CD4-positive, CD25-positive, alpha-beta regulatory T cell (primary cell): ENCODE measurements around the gene WARS2. TPM values are rescaled to one million over a fixed set of nuclear protein-coding genes. Genes with fewer than 3 reads are reported as not detected.
"Not testable (repeated sequence)": the region's sequence is repeated elsewhere in the genome, so short reads cannot be mapped to it uniquely, and the experiment has no call there.

Experiments used
- ATAC-seq, 2 donors: fragments of 150-1000 bp; cut with Tn5 transposase; one replicate each; pipeline ENCODE4 v1.10.0; 2021; ENCODE audit warnings: low read depth in 2 of 2, moderate number of reproducible peaks in 2 of 2, moderate library complexity in 1 of 2
- DNase-seq, 3 donors: peaks; one replicate each; pipeline versions ENCODE4 v3.0.0 to v3.0.0-alpha.2; 2012 to 2022; ENCODE audit warnings: mixed read lengths in 1 of 3
- H3K27ac ChIP-seq: one replicate; pipeline ENCODE4 v1.7.0; 2013; ENCODE audit warnings: mild to moderate bottlenecking, low read length; ENCODE audit not compliant: insufficient read depth, poor library complexity, severe bottlenecking
- H3K27me3 ChIP-seq: one replicate; pipeline ENCODE4 v1.7.0; 2013; ENCODE audit warnings: low read length; ENCODE audit not compliant: control insufficient read depth, insufficient read depth
- H3K36me3 ChIP-seq: one replicate; pipeline ENCODE4 v1.7.0; 2013; ENCODE audit warnings: mild to moderate bottlenecking, low read length, moderate library complexity; ENCODE audit not compliant: control insufficient read depth, insufficient read depth
- H3K4me1 ChIP-seq: 2 replicates; pipeline ENCODE4 v1.7.0; 2013; ENCODE audit warnings: mild to moderate bottlenecking, low read length; ENCODE audit not compliant: insufficient read depth, control insufficient read depth, poor library complexity, severe bottlenecking
- H3K4me3 ChIP-seq: one replicate; pipeline ENCODE4 v1.7.0; 2013; ENCODE audit warnings: low read depth, mild to moderate bottlenecking, low read length, moderate library complexity
- H3K9me3 ChIP-seq, 2 experiments: 1 replicate in 1 of 2; 2 replicates in 1 of 2; pipeline ENCODE4 v1.7.0; 2013; ENCODE audit warnings: low read length in 2 of 2, mild to moderate bottlenecking in 1 of 2, moderate library complexity in 1 of 2; ENCODE audit not compliant: control insufficient read depth in 2 of 2
- H3K27ac Mint-ChIP-seq, 3 donors: one replicate each; pipeline ENCODE4 v1.8.0; 2020 to 2022; ENCODE audit warnings: mild to moderate bottlenecking in 3 of 3, mixed read lengths in 3 of 3, moderate library complexity in 2 of 3
- H3K27me3 Mint-ChIP-seq: one replicate; pipeline ENCODE4 v1.8.0; 2022; ENCODE audit warnings: mild to moderate bottlenecking, mixed read lengths
- H3K36me3 Mint-ChIP-seq: one replicate; pipeline ENCODE4 v1.8.0; 2020; ENCODE audit warnings: mixed read lengths
- H3K4me1 Mint-ChIP-seq, 4 donors: one replicate each; pipeline ENCODE4 v1.8.0; 2020 to 2022; ENCODE audit warnings: mixed read lengths in 4 of 4, mild to moderate bottlenecking in 1 of 4
- H3K4me3 Mint-ChIP-seq, 4 donors: one replicate each; pipeline ENCODE4 v1.8.0; 2020 to 2022; ENCODE audit warnings: mild to moderate bottlenecking in 4 of 4, mixed read lengths in 4 of 4, moderate library complexity in 3 of 4
- H3K9me3 Mint-ChIP-seq, 7 donors: one replicate each; pipeline ENCODE4 v1.8.0; 2020 to 2022; ENCODE audit warnings: mixed read lengths in 7 of 7, mild to moderate bottlenecking in 3 of 7, moderate library complexity in 2 of 7
- polyA plus RNA-seq, 4 donors: library from polyadenylated mRNA; unstranded; fragments of 300-500 nt; fragmentation: Illumina TruSeq; gene quantifications; one replicate each; pipeline ENCODE4 v1.2.3, GENCODE V29; 2021
- total RNA-seq: library from RNA; stranded (reverse); gene quantifications from one replicate; pipeline ENCODE4 v1.2.3, GENCODE V29; 2022

WARS2 gene
- total and polyA plus RNA-seq, 5 donors from 2014 or later, result 13.9 to 23.0 (median 16.9) TPM

DNA sequence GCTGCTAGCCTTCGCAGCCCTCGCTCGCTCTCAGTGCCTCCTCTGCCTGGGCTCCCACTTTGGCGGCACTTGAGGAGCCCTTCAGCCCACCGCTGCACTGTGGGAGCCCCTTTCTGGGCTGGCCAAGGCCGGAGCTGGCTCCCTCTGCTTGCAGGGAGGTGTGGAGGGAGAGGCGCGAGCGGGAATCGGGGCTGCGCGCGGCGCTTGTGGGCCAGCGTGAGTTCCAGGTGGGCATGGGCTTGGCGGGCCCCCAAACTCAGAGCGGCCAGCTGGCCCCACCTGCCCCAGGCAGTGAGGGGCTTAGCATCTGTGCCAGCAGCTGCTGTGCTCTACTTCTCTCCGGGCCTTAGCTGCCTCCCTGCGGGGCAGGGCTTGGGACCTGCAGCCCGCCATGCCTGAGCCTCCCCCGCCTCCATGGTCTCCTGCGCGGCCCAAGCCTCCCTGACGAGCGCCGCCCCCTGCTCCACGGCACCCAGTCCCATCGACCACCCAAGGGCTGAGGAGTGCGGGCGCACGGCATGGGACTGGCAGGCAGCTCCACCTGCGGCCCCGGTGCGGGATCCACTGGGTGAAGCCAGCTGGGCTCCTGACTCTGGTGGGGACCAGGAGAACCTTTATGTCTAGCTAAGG, 31.0 kb upstream of the WARS2 start:
- not testable (repeated sequence) for H3K9me3 ChIP-seq, ATAC-seq, H3K4me1 ChIP-seq, DNase-seq, H3K27me3 Mint-ChIP-seq, H3K4me1 Mint-ChIP-seq, H3K4me3 Mint-ChIP-seq, H3K9me3 Mint-ChIP-seq, H3K27me3 ChIP-seq, H3K4me3 ChIP-seq, H3K27ac ChIP-seq, H3K27ac Mint-ChIP-seq, H3K36me3 ChIP-seq
- peaks cover 63% of the 10 kb centered on the region for H3K36me3 Mint-ChIP-seq

DNA sequence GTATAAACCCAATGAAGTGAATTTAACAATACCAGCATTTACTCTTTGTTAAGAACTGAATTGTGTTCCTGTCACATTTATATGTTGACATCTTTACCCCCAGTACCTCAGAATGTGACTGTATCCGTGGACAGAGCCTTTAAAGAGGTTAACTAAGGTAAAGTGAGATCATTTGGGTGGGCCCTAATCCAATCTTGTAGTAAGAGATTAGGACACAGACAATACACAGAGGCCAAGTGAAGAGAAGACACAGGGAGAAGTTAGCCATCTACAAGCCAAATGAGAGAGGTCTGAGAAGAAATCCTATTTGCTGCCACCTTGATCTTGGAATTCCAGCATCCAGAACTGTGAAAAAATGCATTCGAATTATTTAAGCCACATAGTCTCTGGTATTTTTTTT, 22.9 kb upstream of the WARS2 start:
- Histone ChIP-seq H3K27me3 (no peaks in the 10 kb centered on the region), H3K36me3 (peaks cover 24% of the 10 kb centered on the region), H3K27ac (no peak overlapping the region), H3K9me3 (no peaks in the 10 kb centered on the region), H3K4me1 (no peaks in the 10 kb centered on the region), H3K4me3 (no peak overlapping the region)
- no peak for ATAC-seq
- Mint-ChIP-seq H3K4me3 (no peak overlapping the region), H3K4me1 (peaks cover 0 to 11% (median 2%) of the 10 kb centered on the region in 4 donors), H3K27ac (no peak overlapping the region), H3K36me3 (peaks cover 65% of the 10 kb centered on the region), H3K27me3 (no peaks in the 10 kb centered on the region), H3K9me3 (no peaks in the 10 kb centered on the region)
- no peak for DNase-seq

DNA sequence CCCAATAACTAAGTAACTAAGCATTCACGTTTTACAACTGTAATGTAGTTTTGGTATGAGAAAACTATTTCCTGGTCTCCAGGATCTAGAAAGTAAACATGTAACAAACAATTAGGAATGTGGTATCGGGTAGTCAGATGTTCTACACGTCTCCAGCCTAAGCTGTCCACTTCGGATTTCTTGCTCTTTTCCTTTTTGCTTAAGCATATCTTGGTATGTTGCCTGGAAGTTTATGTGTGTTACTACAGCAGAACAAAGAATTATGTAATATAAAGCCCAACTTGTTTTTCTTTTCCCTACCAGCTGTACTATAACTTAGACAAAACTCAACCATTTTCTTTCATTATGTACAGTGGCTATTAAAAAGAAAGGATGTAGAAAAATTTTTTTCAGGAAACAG, 20.4 kb upstream of the WARS2 start:
- Mint-ChIP-seq H3K4me1 (peaks cover 0 to 14% (median 7%) of the 10 kb centered on the region in 4 donors), H3K9me3 (peaks cover 0 to 2% (median 0%) of the 10 kb centered on the region in 7 donors), H3K27me3 (no peaks in the 10 kb centered on the region), H3K27ac (no peak overlapping the region), H3K4me3 (no peak overlapping the region), H3K36me3 (peaks cover 67% of the 10 kb centered on the region)
- no peak overlapping the region for H3K4me3 ChIP-seq
- DNase-seq (no peak), ATAC-seq (no peak)
- no peaks in the 10 kb centered on the region for H3K9me3 ChIP-seq
- no peak overlapping the region for H3K27ac ChIP-seq
- peaks cover 32% of the 10 kb centered on the region for H3K36me3 ChIP-seq
- no peaks in the 10 kb centered on the region for H3K4me1 ChIP-seq
- H3K27me3 ChIP-seq, result no peaks in the 10 kb centered on the region

DNA sequence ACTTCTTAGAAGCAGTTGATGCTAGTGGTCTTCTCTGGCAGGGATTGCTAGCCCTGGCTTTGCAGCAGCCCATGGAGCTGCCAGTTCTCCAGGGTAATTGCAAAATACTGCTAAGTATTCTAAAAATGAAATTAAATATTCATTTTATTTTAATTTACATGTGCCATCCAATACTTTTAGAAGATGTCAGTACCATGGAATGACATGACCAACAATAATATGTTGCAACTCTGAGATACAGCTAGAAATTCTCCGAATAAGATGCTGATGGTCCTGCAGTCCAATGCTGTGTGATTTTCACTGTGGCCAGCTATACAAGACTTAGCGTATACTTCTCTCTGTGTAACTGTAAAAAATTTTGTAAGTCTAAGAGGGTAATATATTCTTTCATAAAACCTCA, 20.0 kb upstream of the WARS2 start:
- Histone ChIP-seq H3K27ac (no peak overlapping the region), H3K4me3 (no peak overlapping the region), H3K4me1 (no peaks in the 10 kb centered on the region), H3K36me3 (peaks cover 32% of the 10 kb centered on the region), H3K27me3 (no peaks in the 10 kb centered on the region), H3K9me3 (no peaks in the 10 kb centered on the region)
- H3K36me3 Mint-ChIP-seq, result peaks cover 71% of the 10 kb centered on the region
- DNase-seq (no peak), ATAC-seq (no peak)
- peaks cover 0 to 18% (median 8%) of the 10 kb centered on the region in 4 donors for H3K4me1 Mint-ChIP-seq
- no peak overlapping the region for H3K27ac Mint-ChIP-seq
- no peak overlapping the region for H3K4me3 Mint-ChIP-seq
- no peaks in the 10 kb centered on the region for H3K27me3 Mint-ChIP-seq
- H3K9me3 Mint-ChIP-seq, result peaks cover 0 to 4% (median 0%) of the 10 kb centered on the region in 7 donors

DNA sequence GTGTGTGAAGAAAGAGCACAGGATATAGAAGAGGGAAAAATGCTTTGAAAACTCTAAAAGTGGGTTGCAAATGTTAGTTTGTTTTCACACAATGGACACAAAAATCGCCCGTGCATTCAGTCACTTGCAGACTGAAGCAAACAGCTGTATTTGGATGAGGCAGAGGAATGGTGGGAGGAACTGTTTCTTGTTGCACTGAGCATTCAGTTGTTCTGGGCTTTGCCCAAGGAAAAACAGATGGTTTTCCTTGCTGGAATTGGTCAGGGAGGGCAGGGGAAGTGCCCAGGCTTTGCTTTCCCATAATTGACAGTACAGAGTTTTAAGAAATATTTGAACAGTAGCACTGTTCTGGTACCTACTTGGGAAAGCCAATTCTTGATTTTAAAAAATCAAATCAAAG, 19.5 kb upstream of the WARS2 start:
- no peak for DNase-seq
- Histone ChIP-seq H3K4me3 (no peak overlapping the region), H3K36me3 (peaks cover 32% of the 10 kb centered on the region), H3K9me3 (no peaks in the 10 kb centered on the region), H3K27ac (no peak overlapping the region), H3K27me3 (no peaks in the 10 kb centered on the region), H3K4me1 (no peaks in the 10 kb centered on the region)
- no peak overlapping the region for H3K27ac Mint-ChIP-seq
- peaks cover 72% of the 10 kb centered on the region for H3K36me3 Mint-ChIP-seq
- H3K4me3 Mint-ChIP-seq, result no peak overlapping the region
- H3K9me3 Mint-ChIP-seq, result peaks cover 0 to 4% (median 0%) of the 10 kb centered on the region in 7 donors
- no peak for ATAC-seq
- H3K4me1 Mint-ChIP-seq, result peaks cover 0 to 21% (median 9%) of the 10 kb centered on the region in 4 donors
- H3K27me3 Mint-ChIP-seq, result no peaks in the 10 kb centered on the region

DNA sequence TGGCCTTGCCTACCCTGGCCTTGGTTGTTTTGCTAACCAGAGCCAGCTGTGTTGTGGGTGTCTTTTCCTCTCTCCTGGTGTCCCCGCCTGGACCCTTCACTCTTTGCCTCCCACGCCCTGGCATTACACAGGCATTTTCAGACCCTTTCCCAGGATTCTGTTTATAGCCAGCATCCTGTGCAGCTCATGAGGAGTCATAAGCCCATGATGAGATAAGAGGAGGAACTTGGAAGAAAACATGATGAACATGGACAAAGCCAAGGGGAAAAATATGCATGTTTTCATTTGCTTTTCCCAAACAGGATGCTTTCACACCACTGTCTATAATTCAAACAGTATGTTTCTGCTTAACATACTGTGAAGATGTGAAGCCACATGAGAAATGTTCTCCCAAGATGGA, 18.7 kb upstream of the WARS2 start:
- Mint-ChIP-seq H3K4me1 (peaks cover 0 to 25% (median 11%) of the 10 kb centered on the region in 4 donors), H3K27ac (peak overlapping the region in 1 of 3 donors; percentile 14), H3K4me3 (no peak overlapping the region), H3K9me3 (peaks cover 0 to 4% (median 0%) of the 10 kb centered on the region in 7 donors), H3K27me3 (no peaks in the 10 kb centered on the region), H3K36me3 (peaks cover 75% of the 10 kb centered on the region)
- Histone ChIP-seq H3K4me1 (no peaks in the 10 kb centered on the region), H3K36me3 (peaks cover 32% of the 10 kb centered on the region), H3K4me3 (no peak overlapping the region), H3K9me3 (no peaks in the 10 kb centered on the region), H3K27me3 (no peaks in the 10 kb centered on the region), H3K27ac (no peak overlapping the region)
- no peak for ATAC-seq
- DNase-seq, result no peak

DNA sequence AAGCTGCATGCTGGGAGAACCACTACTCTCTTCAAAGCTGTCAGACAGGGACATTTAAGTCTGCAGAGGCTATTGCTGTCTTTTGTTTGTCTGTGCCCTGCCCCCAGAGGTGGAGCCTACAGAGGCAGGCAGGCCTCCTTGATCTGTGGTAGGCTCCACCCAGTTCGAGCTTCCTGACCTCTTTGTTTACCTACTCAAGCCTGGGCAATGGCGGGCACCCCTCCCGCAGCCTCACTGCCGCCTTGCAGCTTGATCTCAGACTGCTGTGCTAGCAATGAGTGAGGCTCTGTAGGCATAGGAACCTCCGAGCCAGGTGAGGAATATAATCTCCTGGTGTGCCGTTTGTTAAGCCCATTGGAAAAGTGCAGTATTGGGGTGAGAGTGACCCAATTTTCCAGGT, 16.3 kb upstream of the WARS2 start:
- not testable (repeated sequence) for H3K9me3 Mint-ChIP-seq, H3K27me3 Mint-ChIP-seq, H3K9me3 ChIP-seq, H3K27ac ChIP-seq, H3K27ac Mint-ChIP-seq, H3K4me1 ChIP-seq, ATAC-seq, H3K4me3 ChIP-seq, H3K27me3 ChIP-seq
- peaks cover 23% of the 10 kb centered on the region for H3K36me3 ChIP-seq
- DNase-seq, result peak in 1 of 3 donors; percentile 44
- H3K4me1 Mint-ChIP-seq, result peaks cover 0 to 32% (median 8%) of the 10 kb centered on the region in 4 donors
- peaks cover 69% of the 10 kb centered on the region for H3K36me3 Mint-ChIP-seq
- H3K4me3 Mint-ChIP-seq, result peak overlapping the region in 1 of 4 donors; percentile 13

DNA sequence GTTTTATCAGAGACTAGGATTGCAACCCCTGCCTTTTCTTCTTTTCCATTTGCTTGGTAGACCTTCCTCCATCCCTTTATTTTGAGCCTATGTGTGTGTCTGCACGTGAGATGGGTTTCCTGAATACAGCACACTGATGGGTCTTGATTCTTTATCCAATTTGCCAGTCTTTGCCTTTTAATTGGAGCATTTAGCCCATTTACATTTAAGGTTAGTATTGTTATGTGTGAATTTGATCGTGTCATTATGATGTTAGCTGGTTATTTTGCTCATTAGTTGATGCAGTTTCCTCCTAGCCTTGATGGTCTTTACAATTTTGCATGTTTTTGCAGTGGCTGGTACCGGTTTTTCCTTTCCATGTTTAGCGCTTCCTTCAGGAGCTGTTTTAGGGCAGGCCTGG, 14.6 kb upstream of the WARS2 start:
- H3K36me3 ChIP-seq, result peaks cover 20% of the 10 kb centered on the region
- not testable (repeated sequence) for ATAC-seq, DNase-seq, H3K27ac Mint-ChIP-seq, H3K9me3 Mint-ChIP-seq, H3K27me3 ChIP-seq, H3K9me3 ChIP-seq, H3K27me3 Mint-ChIP-seq, H3K4me3 Mint-ChIP-seq, H3K4me1 ChIP-seq, H3K4me3 ChIP-seq, H3K27ac ChIP-seq
- H3K4me1 Mint-ChIP-seq, result peaks cover 0 to 39% (median 9%) of the 10 kb centered on the region in 4 donors
- H3K36me3 Mint-ChIP-seq, result peaks cover 61% of the 10 kb centered on the region
